HuH-7.5 (cell line): Measurements from ENCODE around the gene IL34.

Source experiments
- DNase-seq: peaks from one replicate; pipeline ENCODE4 v3.0.0; 2011; ENCODE audit warnings: low spot score

IL34 gene

DNA sequence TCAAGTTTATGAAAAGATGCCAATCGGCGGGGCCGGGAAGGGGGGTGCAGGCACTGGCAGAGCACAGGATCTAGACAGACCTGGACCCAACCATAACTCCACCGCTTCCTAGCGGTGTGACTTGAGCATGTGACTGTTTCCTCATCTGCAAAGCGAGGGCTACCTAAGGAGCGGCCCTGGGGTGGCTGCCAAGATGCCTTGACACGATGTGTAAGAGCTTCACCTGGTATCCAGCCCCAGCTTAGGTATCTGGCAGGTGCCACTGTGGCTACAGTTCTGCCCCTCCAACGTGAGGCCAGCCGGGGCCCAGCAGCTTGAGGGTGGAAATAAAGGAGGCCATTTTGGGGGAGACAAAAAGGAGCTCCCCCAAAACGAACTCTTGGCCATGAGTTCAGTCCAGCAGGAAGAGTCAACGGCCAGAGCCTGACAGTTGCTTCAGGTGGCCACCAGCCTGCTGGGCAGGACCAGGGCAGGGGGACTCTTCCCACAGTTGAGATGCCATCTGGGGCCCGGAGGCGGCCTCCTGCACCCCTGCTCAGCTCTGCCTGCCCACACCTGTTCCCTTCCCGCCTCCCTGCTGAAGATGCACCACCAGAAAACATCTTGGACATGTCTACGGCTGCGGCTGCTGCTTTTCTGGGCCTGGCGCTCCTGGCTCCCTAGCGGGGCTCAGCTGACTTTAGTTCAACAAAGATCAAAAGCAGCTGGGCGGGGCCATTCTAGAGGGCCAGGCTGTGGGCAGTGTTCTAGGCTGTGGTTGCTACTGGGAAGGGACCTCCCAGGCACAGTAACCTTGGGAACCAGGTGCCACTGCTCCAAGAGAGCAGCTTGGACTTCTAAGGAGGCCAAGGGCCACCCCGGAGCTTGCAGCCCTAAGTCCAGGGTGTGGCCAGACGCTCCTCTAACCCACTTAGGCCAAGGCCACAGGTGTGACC, 42.9 kb downstream of the IL34 start:
- no peak for DNase-seq

GRCh38 chr16:70689970-70690891, 43.9 kb downstream of the IL34 start:
- no peak for DNase-seq

GRCh38 chr16:70691223-70692129, 45.1 kb downstream of the IL34 start:
- no peak for DNase-seq

DNA sequence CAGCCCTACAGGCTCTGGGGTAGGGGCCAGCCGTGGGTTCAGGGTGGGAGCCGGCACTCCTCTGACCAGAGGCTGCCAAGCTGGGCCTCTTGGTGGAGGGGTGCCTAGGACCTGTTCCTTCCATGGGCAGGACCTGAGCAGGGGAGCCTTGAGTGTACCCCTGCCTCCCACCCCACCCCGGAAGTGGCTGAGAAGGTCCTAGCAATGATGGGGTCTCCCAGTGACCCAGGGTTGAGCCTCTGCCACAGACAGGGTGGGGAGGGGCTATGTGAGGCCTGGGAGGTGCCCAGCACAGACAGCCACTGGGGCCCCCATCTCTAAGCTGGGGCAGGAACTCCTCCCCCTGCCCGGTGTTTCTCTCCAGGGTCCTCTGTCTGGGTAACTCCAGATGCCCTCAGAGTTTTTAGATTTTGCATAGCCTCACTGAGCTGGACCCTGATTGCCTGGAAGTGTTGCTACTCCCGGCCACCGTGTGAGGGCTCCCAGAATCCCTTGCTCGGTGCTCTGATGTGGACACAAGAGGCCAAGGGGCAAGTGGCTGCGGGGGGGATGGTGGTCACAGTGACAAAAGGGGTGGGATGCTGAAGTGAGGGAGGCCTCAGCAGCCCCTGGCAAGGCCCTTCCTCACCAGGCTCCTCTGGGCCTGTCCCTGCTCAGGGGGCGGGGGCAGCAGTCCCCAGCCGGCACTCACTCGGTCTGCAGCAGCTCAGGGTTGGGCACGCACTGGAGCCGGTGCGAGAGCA, 45.9 kb downstream of the IL34 start:
- DNase-seq, result no peak

DNA sequence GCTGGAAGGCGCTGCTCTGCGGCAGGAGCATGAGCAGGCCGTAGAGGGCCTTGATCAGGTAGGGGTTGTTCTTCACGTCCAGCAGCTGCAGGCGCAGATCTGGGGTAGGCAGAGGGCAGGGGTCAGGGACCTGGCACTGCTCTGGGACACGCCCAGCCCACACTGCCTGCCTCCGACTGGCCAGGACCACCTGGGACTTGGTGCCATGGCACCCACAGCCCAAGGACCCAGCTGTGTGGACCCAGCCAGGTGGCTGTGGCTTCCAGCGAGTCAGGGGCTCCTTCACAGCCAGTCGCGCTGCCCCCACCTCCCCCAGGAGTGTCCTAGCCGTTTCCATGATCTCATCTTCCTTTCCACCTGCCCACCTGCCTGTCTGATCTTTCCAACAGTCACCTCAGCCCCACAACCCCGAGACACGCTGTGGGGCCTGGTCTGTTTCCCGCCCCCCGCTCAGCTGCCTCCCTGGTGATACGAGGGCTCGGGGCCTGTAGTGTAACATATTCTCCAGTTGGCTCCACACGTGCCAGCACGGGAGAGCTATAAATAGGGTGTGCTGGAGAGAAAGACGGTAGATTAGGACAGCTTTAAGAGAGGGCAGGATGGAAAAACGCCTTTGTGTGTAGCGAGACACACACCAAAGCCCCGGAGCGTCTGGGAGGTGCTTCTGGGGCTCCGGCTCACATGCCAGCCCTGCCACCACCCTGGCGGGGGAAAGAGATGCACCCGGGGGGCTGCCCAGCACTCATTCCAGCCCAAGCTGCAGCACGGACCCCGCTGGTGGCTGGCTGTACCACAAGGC, 46.7 kb downstream of the IL34 start:
- no peak for DNase-seq

GRCh38 chr16:70694088-70694867, 47.9 kb downstream of the IL34 start:
- DNase-seq, result no peak

DNA sequence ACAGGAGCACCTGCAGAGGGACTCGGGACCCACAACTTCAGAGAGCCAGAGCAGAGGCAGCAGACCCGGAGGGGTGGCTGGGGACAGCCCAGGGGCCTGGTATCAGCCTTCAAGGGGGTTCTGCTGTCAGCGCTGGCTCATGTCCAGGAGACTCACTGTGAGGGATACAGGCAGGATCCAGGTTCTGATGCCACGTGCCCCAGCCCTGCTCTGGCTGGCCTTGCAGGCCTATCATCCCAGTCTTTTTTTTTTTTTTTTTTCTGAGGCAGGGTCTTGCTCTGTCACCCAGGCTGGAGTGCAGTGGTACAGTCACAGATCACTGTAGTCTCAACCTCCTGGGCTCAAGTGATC, 48.5 kb downstream of the IL34 start:
- DNase-seq, result no peak

- DNase-seq, result no peak
These were observed 49.1 kb downstream of the IL34 start for GRCh38 chr16:70695331-70696070.

DNA sequence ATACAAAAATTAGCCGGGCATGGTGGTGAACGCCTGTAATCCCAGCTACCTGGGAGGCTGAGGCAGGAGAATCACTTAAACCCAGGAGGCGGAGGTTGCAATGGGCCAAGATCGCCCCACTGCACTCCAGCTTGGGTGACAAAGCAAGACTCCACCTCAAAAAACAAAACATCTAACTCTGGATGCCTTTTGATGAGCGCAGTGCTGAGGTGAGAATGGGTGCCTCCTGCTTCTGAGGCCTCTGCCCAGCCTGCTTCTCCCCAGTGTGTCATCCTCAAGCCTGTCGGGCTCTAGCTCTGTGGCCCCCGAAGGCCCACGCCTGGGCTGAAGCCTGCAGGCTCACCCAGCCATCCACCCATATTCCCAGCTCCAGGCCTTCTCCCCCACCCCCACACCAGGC, 50.0 kb downstream of the IL34 start:
- no peak for DNase-seq

DNA sequence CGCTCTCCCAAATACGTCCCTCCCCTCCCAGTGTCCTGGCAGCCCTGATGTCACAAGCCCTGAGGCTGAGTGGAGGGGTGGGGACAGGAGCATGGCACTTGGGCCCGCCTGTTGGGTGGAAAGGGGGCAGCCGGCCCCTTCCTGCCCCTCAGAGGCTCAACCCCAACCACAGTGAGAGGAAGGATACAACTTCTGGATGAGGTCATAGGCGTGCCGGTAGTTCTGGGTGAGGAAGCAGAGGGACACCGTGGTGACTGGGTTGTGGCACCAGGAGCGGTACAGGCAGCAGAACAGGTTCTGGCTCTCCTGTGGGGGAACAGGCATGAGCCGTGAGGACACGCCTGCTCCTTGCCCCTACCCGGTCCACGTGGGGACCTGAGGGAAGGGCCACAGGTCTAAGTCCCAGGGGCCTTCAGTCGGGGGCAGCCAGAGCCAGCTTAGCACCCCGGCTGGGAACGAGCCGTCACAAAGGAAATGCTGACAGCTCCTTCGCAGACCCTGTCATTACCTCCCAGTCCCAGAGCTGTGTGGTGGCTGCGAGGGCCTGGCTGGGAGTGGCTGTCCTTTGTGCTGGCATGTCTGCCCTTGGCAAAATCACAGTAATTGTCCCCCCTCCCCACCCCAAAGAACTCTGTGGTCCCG, 50.7 kb downstream of the IL34 start:
- no peak for DNase-seq

DNA sequence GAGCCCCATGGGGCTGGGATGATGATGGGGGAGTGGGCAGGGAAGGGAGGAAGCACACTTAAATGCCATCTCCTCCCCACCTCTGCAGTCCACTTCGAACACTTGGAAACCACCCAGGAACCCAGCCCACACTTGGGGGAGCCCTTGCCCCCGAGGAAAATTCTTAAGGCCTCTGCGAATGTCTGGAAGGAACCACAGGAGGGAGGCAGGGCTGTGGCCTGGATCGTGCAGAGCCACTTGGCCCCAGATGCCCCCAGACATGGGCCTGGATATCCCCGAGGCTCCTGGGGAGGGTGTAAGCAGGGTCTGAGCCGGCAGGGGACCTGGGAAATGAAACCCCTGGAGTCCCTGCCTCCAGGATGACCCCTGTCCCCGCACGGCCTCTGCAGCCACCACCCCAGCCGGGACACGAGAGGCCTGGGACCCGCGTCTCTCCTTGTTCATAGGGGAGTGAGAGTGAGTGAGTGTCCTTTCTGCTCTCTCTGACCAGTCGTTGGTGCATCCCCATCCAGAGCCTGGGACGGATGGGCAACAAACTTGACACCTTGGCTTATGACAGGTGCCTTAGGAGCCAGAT, 51.3 kb downstream of the IL34 start:
- DNase-seq, result no peak

DNA sequence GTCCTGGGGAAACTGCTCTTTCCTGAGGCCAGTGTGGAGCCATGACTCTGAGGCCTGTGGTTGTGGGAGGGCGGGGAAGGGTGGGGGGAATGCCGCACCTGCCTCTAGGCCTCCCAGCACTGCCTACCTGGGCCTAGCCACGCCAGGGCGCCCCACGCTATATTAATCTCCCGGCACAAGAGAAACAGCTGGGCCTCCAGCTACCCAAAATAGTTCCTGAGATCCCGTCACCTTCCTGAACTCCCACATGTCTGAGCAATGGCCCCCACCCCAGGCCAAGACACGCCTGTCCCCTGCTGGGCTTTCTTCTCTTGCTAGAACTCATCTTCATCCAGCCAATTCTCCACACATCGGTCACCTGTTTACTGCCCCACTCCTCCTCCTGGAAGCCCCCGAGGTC, 52.5 kb downstream of the IL34 start:
- DNase-seq, result no peak

DNA sequence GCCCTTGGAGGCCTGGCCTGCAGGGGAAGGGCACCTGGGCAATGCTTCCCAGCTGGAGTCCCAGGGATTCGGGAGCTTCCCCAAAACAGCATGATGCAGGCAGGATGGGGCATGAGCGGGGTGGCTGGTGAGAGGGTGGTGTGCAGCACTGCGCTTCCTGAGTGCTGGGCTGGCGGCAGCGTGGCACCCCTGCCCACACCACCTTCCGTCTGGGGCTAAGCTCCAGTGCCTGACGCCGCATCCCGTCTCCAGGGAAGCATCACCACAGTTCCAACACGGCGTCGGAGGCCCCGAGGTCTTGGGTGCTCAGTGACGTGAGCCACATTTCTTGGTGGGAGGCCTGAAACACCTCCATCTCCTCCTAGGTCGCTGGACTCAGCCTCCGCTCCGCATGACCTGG, 53.3 kb downstream of the IL34 start:
- no peak for DNase-seq

GRCh38 chr16:70700101-70701020, 54.0 kb downstream of the IL34 start:
- no peak for DNase-seq

GRCh38 chr16:70701036-70701435, 54.7 kb downstream of the IL34 start:
- DNase-seq, result no peak

DNA sequence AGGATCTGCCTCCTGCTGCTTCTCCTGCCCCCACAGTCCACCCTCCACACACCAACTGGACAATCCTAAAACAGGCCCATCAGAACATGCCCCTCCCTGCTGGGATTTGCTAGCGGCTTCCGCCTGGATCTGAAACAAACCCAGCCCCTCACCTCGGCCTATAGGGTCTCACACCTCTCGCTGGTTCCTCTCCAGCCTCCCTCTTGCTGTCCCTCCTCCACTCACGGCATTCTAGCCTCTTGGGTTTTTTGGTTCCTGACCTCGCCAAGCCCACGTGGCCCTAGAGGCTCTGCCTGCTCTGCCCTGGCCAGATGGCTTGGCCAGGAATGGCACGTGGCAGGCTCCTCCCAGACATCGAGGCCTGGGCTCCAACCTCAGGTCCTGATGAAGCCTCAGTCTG, 55.2 kb downstream of the IL34 start:
- DNase-seq, result no peak

DNA sequence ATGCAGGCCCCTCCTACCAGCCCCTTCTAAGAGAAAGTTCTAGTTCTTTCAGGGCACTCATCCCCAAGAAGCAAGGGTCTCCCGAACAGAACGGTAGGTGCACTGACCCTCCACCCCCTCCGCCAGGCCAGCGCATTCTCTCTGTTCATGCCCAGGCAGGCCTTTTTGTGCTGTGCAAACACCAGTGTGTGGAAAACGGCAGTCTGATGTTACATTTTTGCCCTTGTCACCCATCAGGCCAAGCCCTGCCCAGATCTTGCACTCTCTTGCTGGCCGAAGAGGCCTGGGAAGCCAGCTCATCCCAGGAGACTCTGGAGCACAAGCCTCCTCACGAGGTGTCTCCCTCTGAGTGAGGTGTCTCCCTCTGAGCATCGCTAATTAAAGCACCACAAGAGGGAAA, 55.6 kb downstream of the IL34 start:
- no peak for DNase-seq
